HL-60 (cell line): Measurements from ENCODE around the gene TLL2.

Experiments
- DNase-seq, 2 experiments: peaks; one replicate each; pipeline ENCODE4 v3.0.0-alpha.2; 2010 to 2020; ENCODE audit warnings: low read depth in 1 of 2, low spot score in 1 of 2
- H3K27ac ChIP-seq: fragments of 250-450 bp; sonication (Bioruptor Pico); replicated peaks from 2 replicates; pipeline ENCODE4 v1.5.1; 2020; ENCODE audit warnings: mild to moderate bottlenecking, moderate library complexity
- H3K27me3 ChIP-seq: fragments of 250-450 bp; sonication (Bioruptor Pico); 2 replicates; pipeline ENCODE4 v1.5.1; 2021; ENCODE audit warnings: mild to moderate bottlenecking, moderate library complexity; ENCODE audit not compliant: insufficient read depth, poor library complexity, severe bottlenecking
- H3K4me3 ChIP-seq: replicated peaks from 2 replicates; pipeline ENCODE4 v1.5.1; 2011; ENCODE audit warnings: mild to moderate bottlenecking, control low read depth, low read length; ENCODE audit not compliant: insufficient read depth
- CTCF ChIP-seq: IDR thresholded peaks from one replicate; pipeline ENCODE4 v1.5.1; 2011; ENCODE audit warnings: low read length, control low read depth, inconsistent platforms; ENCODE audit not compliant: insufficient read depth
- GABPA ChIP-seq: IDR thresholded peaks from 2 replicates; pipeline ENCODE4 v1.6.1; 2012; ENCODE audit warnings: low read depth
- POLR2AphosphoS5 ChIP-seq: IDR thresholded peaks from 2 replicates; pipeline ENCODE4 v1.6.1; 2012; ENCODE audit warnings: low read depth
- REST ChIP-seq: IDR thresholded peaks from 2 replicates; pipeline ENCODE4 v1.6.1; 2012; ENCODE audit warnings: low read depth; ENCODE audit not compliant: insufficient replicate concordance
- SPI1 ChIP-seq: IDR thresholded peaks from 2 replicates; pipeline ENCODE4 v1.6.1; 2012; ENCODE audit warnings: low read depth, mild to moderate bottlenecking, borderline replicate concordance

TLL2 gene

GRCh38 chr10:96384506-96384905 is 129.2 kb downstream of the TLL2 start:
- H3K27ac ChIP-seq: no peak overlapping the region
- DNase-seq: no peak

GRCh38 chr10:96380821-96381220 is 132.9 kb downstream of the TLL2 start:
- Histone ChIP-seq H3K27me3 (no peaks in the 10 kb centered on the region), H3K4me3 (no peak overlapping the region)
- DNase-seq: peak; percentile 93 to 94

More at GRCh38 chr10:96384506-96384905, 129.2 kb downstream of the TLL2 start:
- no peak overlapping the region for H3K4me3 ChIP-seq
- TF ChIP-seq GABPA: no peak
- TF ChIP-seq SPI1: no peak
- no peak for TF ChIP-seq CTCF
- no peak for TF ChIP-seq POLR2AphosphoS5
- no peak for TF ChIP-seq REST
- H3K27me3 ChIP-seq: no peaks in the 10 kb centered on the region

GRCh38 chr10:96379758-96380157 is 134.0 kb downstream of the TLL2 start:
- Histone ChIP-seq H3K27me3 (no peaks in the 10 kb centered on the region), H3K27ac (no peak overlapping the region), H3K4me3 (no peak overlapping the region)
- TF ChIP-seq SPI1 (no peak), POLR2AphosphoS5 (no peak), REST (no peak), CTCF (no peak)
- DNase-seq: no peak

More at GRCh38 chr10:96380821-96381220, 132.9 kb downstream of the TLL2 start:
- TF ChIP-seq GABPA (no peak), SPI1 (no peak), POLR2AphosphoS5 (no peak), REST (no peak), CTCF (no peak)
- no peak overlapping the region for H3K27ac ChIP-seq
